ENCODE results near the gene SLC8A3.
"Not testable (repeated sequence)": the region's sequence is repeated elsewhere in the genome, so short reads cannot be mapped to it uniquely, and the experiment has no call there.

SLC8A3 gene
- 0 reads per million in 2 donors for total RNA-seq

GRCh38 chr14:70188659-70189455 is at the start of gene SLC8A3:
Gene SLC8A3, minus strand, starts transcription at chr14:70188951. Its CDS starts 20,529 bp downstream, at chr14:70168422.
- DNase-seq: no peak

- no peak for DNase-seq
Measured at GRCh38 chr14:70237710-70238109, 49.0 kb upstream of the SLC8A3 start.

- DNase-seq: no peak
Measured at GRCh38 chr14:70234066-70234950, 45.6 kb upstream of the SLC8A3 start.

- not testable (repeated sequence) for DNase-seq
Measured at GRCh38 chr14:70231756-70232544, 43.2 kb upstream of the SLC8A3 start.

- DNase-seq: not testable (repeated sequence)
Measured at GRCh38 chr14:70229877-70230640, 41.3 kb upstream of the SLC8A3 start.

- no peak for DNase-seq
Measured at GRCh38 chr14:70213721-70214282, 25.1 kb upstream of the SLC8A3 start.

- no peak for DNase-seq
Measured at GRCh38 chr14:70212752-70213151, 24.0 kb upstream of the SLC8A3 start.

GRCh38 chr14:70208380-70208779 is 19.6 kb upstream of the SLC8A3 start:
- DNase-seq: no peak

GRCh38 chr14:70203686-70204085 is 14.9 kb upstream of the SLC8A3 start:
- DNase-seq: no peak

- DNase-seq: no peak
Measured at GRCh38 chr14:70201994-70202393, 13.2 kb upstream of the SLC8A3 start.

GRCh38 chr14:70193396-70193795 is 4.6 kb upstream of the SLC8A3 start:
- DNase-seq: no peak

- no peak for DNase-seq
Measured at GRCh38 chr14:70192915-70193314, 4.2 kb upstream of the SLC8A3 start.

- DNase-seq: no peak
Measured at GRCh38 chr14:70190156-70190555, 1.4 kb upstream of the SLC8A3 start.

- no peak for DNase-seq
Measured at GRCh38 chr14:70189456-70190077, 816 bp upstream of the SLC8A3 start.

- no peak for DNase-seq
Measured at GRCh38 chr14:70188322-70188658, 461 bp downstream of the SLC8A3 start.

- DNase-seq: no peak
Measured at GRCh38 chr14:70186900-70187451, 1.8 kb downstream of the SLC8A3 start.

GRCh38 chr14:70183991-70184390 is 4.8 kb downstream of the SLC8A3 start:
- no peak for DNase-seq

GRCh38 chr14:70181276-70181675 is 7.5 kb downstream of the SLC8A3 start:
- DNase-seq: no peak

- no peak for DNase-seq
Measured at GRCh38 chr14:70180718-70181117, 8.0 kb downstream of the SLC8A3 start.

- no peak for DNase-seq
Measured at GRCh38 chr14:70177081-70177800, 11.5 kb downstream of the SLC8A3 start.
